Measurements from ENCODE around the gene PGM1.

DNA sequence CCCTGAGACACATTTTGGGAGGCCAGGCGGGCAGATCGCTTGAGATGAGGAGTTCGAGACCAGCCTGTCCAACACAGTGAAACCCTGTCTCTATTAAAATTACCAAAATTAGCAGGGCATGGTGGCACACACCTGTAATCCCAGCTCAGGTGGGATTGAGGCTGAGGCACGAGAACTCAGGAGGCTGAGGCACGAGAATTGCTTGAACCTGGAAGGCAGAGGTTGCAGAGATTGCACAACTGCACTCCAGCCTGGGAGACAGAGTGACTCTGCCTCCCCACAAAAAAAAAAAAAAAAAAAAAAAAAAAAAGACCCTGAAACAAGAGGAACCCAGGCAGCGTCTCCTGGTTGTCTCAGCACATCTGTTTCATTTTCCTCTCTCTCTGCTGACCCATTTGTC, 24.2 kb downstream of the PGM1 start:
- no peak for TF ChIP-seq POLR2AphosphoS5 (IDR thresholded peaks at IDR 0.05; ENCODE audit: low read depth, low read length)
- TF ChIP-seq, protein P1, sequence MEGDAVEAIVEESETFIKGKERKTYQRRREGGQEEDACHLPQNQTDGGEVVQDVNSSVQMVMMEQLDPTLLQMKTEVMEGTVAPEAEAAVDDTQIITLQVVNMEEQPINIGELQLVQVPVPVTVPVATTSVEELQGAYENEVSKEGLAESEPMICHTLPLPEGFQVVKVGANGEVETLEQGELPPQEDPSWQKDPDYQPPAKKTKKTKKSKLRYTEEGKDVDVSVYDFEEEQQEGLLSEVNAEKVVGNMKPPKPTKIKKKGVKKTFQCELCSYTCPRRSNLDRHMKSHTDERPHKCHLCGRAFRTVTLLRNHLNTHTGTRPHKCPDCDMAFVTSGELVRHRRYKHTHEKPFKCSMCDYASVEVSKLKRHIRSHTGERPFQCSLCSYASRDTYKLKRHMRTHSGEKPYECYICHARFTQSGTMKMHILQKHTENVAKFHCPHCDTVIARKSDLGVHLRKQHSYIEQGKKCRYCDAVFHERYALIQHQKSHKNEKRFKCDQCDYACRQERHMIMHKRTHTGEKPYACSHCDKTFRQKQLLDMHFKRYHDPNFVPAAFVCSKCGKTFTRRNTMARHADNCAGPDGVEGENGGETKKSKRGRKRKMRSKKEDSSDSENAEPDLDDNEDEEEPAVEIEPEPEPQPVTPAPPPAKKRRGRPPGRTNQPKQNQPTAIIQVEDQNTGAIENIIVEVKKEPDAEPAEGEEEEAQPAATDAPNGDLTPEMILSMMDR (IDR thresholded peaks at IDR 0.05), result no peak
- TF ChIP-seq EZH2phosphoT487 (IDR thresholded peaks at IDR 0.05; ENCODE audit: borderline replicate concordance, low read depth), result no peak
- TF ChIP-seq, protein P2, sequence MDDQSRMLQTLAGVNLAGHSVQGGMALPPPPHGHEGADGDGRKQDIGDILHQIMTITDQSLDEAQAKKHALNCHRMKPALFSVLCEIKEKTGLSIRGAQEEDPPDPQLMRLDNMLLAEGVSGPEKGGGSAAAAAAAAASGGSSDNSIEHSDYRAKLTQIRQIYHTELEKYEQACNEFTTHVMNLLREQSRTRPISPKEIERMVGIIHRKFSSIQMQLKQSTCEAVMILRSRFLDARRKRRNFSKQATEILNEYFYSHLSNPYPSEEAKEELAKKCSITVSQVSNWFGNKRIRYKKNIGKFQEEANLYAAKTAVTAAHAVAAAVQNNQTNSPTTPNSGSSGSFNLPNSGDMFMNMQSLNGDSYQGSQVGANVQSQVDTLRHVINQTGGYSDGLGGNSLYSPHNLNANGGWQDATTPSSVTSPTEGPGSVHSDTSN (IDR thresholded peaks at IDR 0.05), result no peak
- TF ChIP-seq ELF1 (IDR thresholded peaks at IDR 0.05), result no peak
- no peak for TF ChIP-seq YY1 (IDR thresholded peaks at IDR 0.05; ENCODE audit: low read depth)
- no peak for TF ChIP-seq JUND (IDR thresholded peaks at IDR 0.05)
- TF ChIP-seq TCF12 (IDR thresholded peaks at IDR 0.05), result no peak
- TF ChIP-seq GABPA (IDR thresholded peaks at IDR 0.05; ENCODE audit: low read depth), result no peak
- TF ChIP-seq RXRA (IDR thresholded peaks at IDR 0.05; ENCODE audit: borderline replicate concordance, low read depth), result no peak
- no peak for TF ChIP-seq RFX5 (IDR thresholded peaks at IDR 0.05; ENCODE audit: low read length)
- no peak for TF ChIP-seq RAD21 (IDR thresholded peaks at IDR 0.05; ENCODE audit: low read length)
